Stimulated activated naive B cell treated with anti-CD40 and anti-IgM and Interleukin-4, amounts not matched to agents 10 μg/mL and 1 μg/mL and 100 μg/mL, for 72 hours (primary cell): ENCODE measurements around the gene MYG1.

ENCODE experiments used
- ATAC-seq, 2 donors: fragments of 150-1000 bp; cut with Tn5 transposase; replicated peaks; 2 replicates each; pipeline ENCODE4 v1.10.0; 2021; ENCODE audit warnings: moderate library complexity in 1 of 2
- DNase-seq: peaks from one replicate; pipeline ENCODE4 v3.0.0; 2021
- H3K27ac Mint-ChIP-seq: one replicate; pipeline ENCODE4 v1.8.0; 2022; ENCODE audit warnings: mild to moderate bottlenecking, mixed read lengths
- H3K27me3 Mint-ChIP-seq, 2 donors: one replicate each; pipeline ENCODE4 v1.8.0; 2022; ENCODE audit warnings: mixed read lengths in 2 of 2
- H3K36me3 Mint-ChIP-seq, 2 donors: one replicate each; pipeline ENCODE4 v1.8.0; 2022; ENCODE audit warnings: mixed read lengths in 2 of 2, mild to moderate bottlenecking in 1 of 2
- H3K4me1 Mint-ChIP-seq, 2 donors: one replicate each; pipeline ENCODE4 v1.8.0; 2022; ENCODE audit warnings: mixed read lengths in 2 of 2, mild to moderate bottlenecking in 1 of 2
- H3K4me3 Mint-ChIP-seq, 2 donors: one replicate each; pipeline ENCODE4 v1.8.0; 2022; ENCODE audit warnings: mild to moderate bottlenecking in 2 of 2, mixed read lengths in 2 of 2, moderate library complexity in 1 of 2
- H3K9me3 Mint-ChIP-seq, 2 donors: one replicate each; pipeline ENCODE4 v1.8.0; 2022; ENCODE audit warnings: mixed read lengths in 2 of 2, mild to moderate bottlenecking in 1 of 2

Gene MYG1

GRCh38 chr12:53268630-53269562 lies 30.6 kb upstream of the MYG1 start:
- Mint-ChIP-seq H3K4me1 (peaks cover 25 to 45% of the 10 kb centered on the region in 2 donors), H3K36me3 (peaks cover 16 to 20% of the 10 kb centered on the region in 2 donors), H3K27me3 (no peaks in the 10 kb centered on the region), H3K4me3 (peak overlapping the region; percentile 94 to 98), H3K27ac (peak overlapping the region; percentile 97), H3K9me3 (no peaks in the 10 kb centered on the region)
- DNase-seq (no peak), ATAC-seq (peak in 1 of 2 donors; percentile 7)

DNA sequence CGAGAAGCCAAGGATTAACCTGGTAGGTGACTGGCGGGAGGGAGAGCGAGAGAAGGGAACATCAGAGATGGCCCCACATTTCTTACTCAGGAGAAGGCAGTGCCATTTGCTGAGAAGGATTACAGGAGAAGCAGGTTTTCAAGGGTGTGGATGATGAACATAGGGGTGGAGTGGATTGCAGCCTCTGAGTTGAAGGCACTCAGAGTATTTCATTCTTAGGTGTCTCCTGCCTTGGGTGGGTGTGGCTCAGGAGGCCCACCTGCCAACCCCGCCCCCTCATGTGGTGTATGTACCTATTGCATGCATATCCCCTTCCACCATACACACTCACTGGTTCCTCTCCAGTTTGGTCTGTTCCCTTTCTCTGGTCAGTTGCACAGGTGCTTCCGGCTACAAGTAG lies 25.1 kb upstream of the MYG1 start:
- Mint-ChIP-seq H3K27me3 (no peaks in the 10 kb centered on the region), H3K4me3 (no peak overlapping the region), H3K36me3 (peaks cover 30 to 55% of the 10 kb centered on the region in 2 donors), H3K27ac (no peak overlapping the region), H3K9me3 (no peaks in the 10 kb centered on the region), H3K4me1 (peaks cover 14 to 26% of the 10 kb centered on the region in 2 donors)
- DNase-seq (no peak), ATAC-seq (no peak)

DNA sequence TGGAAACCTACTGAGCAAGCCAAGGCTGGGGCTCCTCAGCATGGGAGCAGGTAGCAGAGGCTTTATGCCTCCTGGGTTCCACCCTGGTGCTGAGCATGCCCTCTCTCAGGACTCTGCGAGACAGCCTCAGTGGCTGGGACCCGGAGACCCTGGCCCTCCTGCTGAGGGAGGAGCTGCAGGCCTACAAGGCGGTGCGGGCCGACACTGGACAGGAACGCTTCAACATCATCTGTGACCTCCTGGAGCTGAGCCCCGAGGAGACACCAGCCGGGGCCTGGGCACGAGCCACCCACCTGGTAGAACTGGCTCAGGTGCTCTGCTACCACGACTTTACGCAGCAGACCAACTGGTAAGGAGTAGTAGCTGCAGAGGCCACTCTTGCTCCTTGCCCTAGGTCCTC lies 23.0 kb upstream of the MYG1 start:
- ATAC-seq (no peak), DNase-seq (no peak)
- Mint-ChIP-seq H3K36me3 (peaks cover 25 to 53% of the 10 kb centered on the region in 2 donors), H3K4me1 (peaks cover 6 to 12% of the 10 kb centered on the region in 2 donors), H3K9me3 (no peaks in the 10 kb centered on the region), H3K4me3 (no peak overlapping the region), H3K27ac (no peak overlapping the region), H3K27me3 (no peaks in the 10 kb centered on the region)

- no peak overlapping the region for H3K27ac Mint-ChIP-seq
- DNase-seq = no peak
- H3K4me3 Mint-ChIP-seq = no peak overlapping the region
- ATAC-seq = no peak
- H3K9me3 Mint-ChIP-seq = no peaks in the 10 kb centered on the region
- H3K4me1 Mint-ChIP-seq = peaks cover 4 to 6% of the 10 kb centered on the region in 2 donors
- no peaks in the 10 kb centered on the region for H3K27me3 Mint-ChIP-seq
- peaks cover 28 to 55% of the 10 kb centered on the region in 2 donors for H3K36me3 Mint-ChIP-seq
Measured at GRCh38 chr12:53277981-53278380, 21.5 kb upstream of the MYG1 start.

GRCh38 chr12:53279283-53279869 lies 20.1 kb upstream of the MYG1 start:
- no peak overlapping the region for H3K27ac Mint-ChIP-seq
- no peaks in the 10 kb centered on the region for H3K27me3 Mint-ChIP-seq

GRCh38 chr12:53279888-53280498 lies 19.5 kb upstream of the MYG1 start:
- H3K9me3 Mint-ChIP-seq = no peaks in the 10 kb centered on the region
- H3K27ac Mint-ChIP-seq = no peak overlapping the region
- ATAC-seq (no peak), DNase-seq (no peak)
- H3K36me3 Mint-ChIP-seq = peaks cover 32 to 57% of the 10 kb centered on the region in 2 donors
- no peaks in the 10 kb centered on the region for H3K27me3 Mint-ChIP-seq
- H3K4me1 Mint-ChIP-seq = no peaks in the 10 kb centered on the region
- H3K4me3 Mint-ChIP-seq = no peak overlapping the region

More at GRCh38 chr12:53279283-53279869, 20.1 kb upstream of the MYG1 start:
- no peak for DNase-seq
- H3K9me3 Mint-ChIP-seq = no peaks in the 10 kb centered on the region
- H3K36me3 Mint-ChIP-seq = peaks cover 35 to 62% of the 10 kb centered on the region in 2 donors
- ATAC-seq = no peak
- H3K4me3 Mint-ChIP-seq = no peak overlapping the region
- peaks cover under 1 to 1% of the 10 kb centered on the region in 2 donors for H3K4me1 Mint-ChIP-seq

GRCh38 chr12:53286448-53286847 lies 13.0 kb upstream of the MYG1 start:
- peaks cover 6 to 12% of the 10 kb centered on the region in 2 donors for H3K4me1 Mint-ChIP-seq
- peak overlapping the region; percentile 73 for H3K27ac Mint-ChIP-seq
- no peaks in the 10 kb centered on the region for H3K9me3 Mint-ChIP-seq

DNA sequence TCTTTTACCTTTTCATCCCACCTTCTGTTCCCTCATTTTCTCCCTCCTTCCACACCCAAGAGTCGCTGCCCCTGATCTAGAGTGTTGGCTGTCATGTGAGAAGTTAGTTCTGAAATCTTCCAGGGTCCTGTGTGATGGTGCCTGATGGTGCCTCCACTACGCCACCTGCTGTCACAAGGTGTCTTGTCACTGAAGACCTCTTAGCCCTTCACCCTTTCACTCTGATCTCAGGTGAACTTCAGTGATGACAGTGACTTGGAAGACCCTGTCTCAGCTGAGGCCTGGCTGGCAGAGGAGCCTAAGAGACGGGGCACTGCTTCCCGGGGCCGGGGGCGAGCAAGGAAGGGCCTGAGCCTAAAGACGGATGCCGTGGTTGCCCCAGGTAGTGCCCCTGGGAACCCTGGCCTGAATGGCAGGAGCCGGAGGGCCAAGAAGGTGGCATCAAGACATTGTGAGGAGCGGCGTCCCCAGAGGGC lies 11.7 kb upstream of the MYG1 start:
- peaks cover 50 to 64% of the 10 kb centered on the region in 2 donors for H3K36me3 Mint-ChIP-seq
- H3K9me3 Mint-ChIP-seq = no peaks in the 10 kb centered on the region
- ATAC-seq (peak; percentile 94 to 95), DNase-seq (peak; percentile 50)
- no peak overlapping the region for H3K4me3 Mint-ChIP-seq
- peak overlapping the region; percentile 40 for H3K27ac Mint-ChIP-seq
- no peaks in the 10 kb centered on the region for H3K27me3 Mint-ChIP-seq
- peaks cover 6 to 12% of the 10 kb centered on the region in 2 donors for H3K4me1 Mint-ChIP-seq

More at GRCh38 chr12:53286448-53286847, 13.0 kb upstream of the MYG1 start:
- Mint-ChIP-seq H3K36me3 (peaks cover 51 to 62% of the 10 kb centered on the region in 2 donors), H3K27me3 (no peaks in the 10 kb centered on the region), H3K4me3 (no peak overlapping the region)
- no peak for ATAC-seq
- no peak for DNase-seq

- ATAC-seq = no peak
Measured at GRCh38 chr12:53288322-53288721, 11.2 kb upstream of the MYG1 start.

GRCh38 chr12:53289891-53290290 lies 9.6 kb upstream of the MYG1 start:
- Mint-ChIP-seq H3K27me3 (no peaks in the 10 kb centered on the region), H3K9me3 (no peaks in the 10 kb centered on the region), H3K36me3 (peaks cover 44 to 64% of the 10 kb centered on the region in 2 donors), H3K27ac (no peak overlapping the region), H3K4me3 (no peak overlapping the region), H3K4me1 (peaks cover 6 to 12% of the 10 kb centered on the region in 2 donors)
- no peak for DNase-seq
- no peak for ATAC-seq

More at GRCh38 chr12:53288322-53288721, 11.2 kb upstream of the MYG1 start:
- Mint-ChIP-seq H3K27me3 (no peaks in the 10 kb centered on the region), H3K9me3 (no peaks in the 10 kb centered on the region), H3K36me3 (peaks cover 50 to 64% of the 10 kb centered on the region in 2 donors), H3K4me3 (no peak overlapping the region), H3K4me1 (peaks cover 6 to 12% of the 10 kb centered on the region in 2 donors), H3K27ac (peak overlapping the region; percentile 40)
- DNase-seq = no peak

GRCh38 chr12:53290661-53291060 lies 8.8 kb upstream of the MYG1 start:
- no peak overlapping the region for H3K27ac Mint-ChIP-seq
- no peak overlapping the region for H3K4me3 Mint-ChIP-seq
- H3K27me3 Mint-ChIP-seq = no peaks in the 10 kb centered on the region
- no peaks in the 10 kb centered on the region for H3K9me3 Mint-ChIP-seq
- DNase-seq (no peak), ATAC-seq (no peak)
- H3K36me3 Mint-ChIP-seq = peaks cover 41 to 66% of the 10 kb centered on the region in 2 donors
- peaks cover 6 to 12% of the 10 kb centered on the region in 2 donors for H3K4me1 Mint-ChIP-seq

GRCh38 chr12:53292426-53292825 lies 7.1 kb upstream of the MYG1 start:
- H3K27ac Mint-ChIP-seq = no peak overlapping the region
- no peak overlapping the region for H3K4me3 Mint-ChIP-seq
- no peaks in the 10 kb centered on the region for H3K9me3 Mint-ChIP-seq
- no peak for DNase-seq
- H3K36me3 Mint-ChIP-seq = peaks cover 41 to 74% of the 10 kb centered on the region in 2 donors
- no peak for ATAC-seq
- H3K4me1 Mint-ChIP-seq = peaks cover 12 to 22% of the 10 kb centered on the region in 2 donors
- H3K27me3 Mint-ChIP-seq = no peaks in the 10 kb centered on the region

- Mint-ChIP-seq H3K4me3 (peak within 1 kb of the TSS; percentile 88 to 97), H3K27me3 (no peaks in the 10 kb centered on the region), H3K4me1 (peaks cover 23 to 39% of the 10 kb centered on the region in 2 donors), H3K36me3 (peaks cover 40 to 79% of the 10 kb centered on the region in 2 donors), H3K27ac (peak within 1 kb of the TSS; percentile 99), H3K9me3 (no peaks in the 10 kb centered on the region)
- ATAC-seq (peak; percentile 85 to 88), DNase-seq (peak; percentile 89)
Measured at GRCh38 chr12:53295070-53295890, 4.2 kb upstream of the MYG1 start, which contains the start of gene PFDN5. Gene PFDN5, plus strand, starts transcription at chr12:53295542. Its CDS starts 26 bp downstream, at chr12:53295568.
